Liver (tissue), 3 donors: ENCODE data around the gene MUC2.

Experiments used
- EGR1 ChIP-seq, 2 donors: IDR thresholded peaks; 2 replicates each; pipeline ENCODE4 v1.6.1; 2016 to 2018; ENCODE audit warnings: antibody characterized with exemption in 2 of 2, low read depth in 2 of 2
- JUND ChIP-seq, 2 donors: IDR thresholded peaks; 2 replicates each; pipeline ENCODE4 v1.6.1; 2016; ENCODE audit warnings: antibody characterized with exemption in 2 of 2
- RAD21 ChIP-seq, 2 donors: IDR thresholded peaks; 2 replicates each; pipeline ENCODE4 v1.6.1; 2016; ENCODE audit warnings: antibody characterized with exemption in 2 of 2, mild to moderate bottlenecking in 2 of 2
- RXRA ChIP-seq, 2 donors: IDR thresholded peaks; 2 replicates each; pipeline ENCODE4 v1.6.1; 2017 to 2018; ENCODE audit warnings: antibody characterized with exemption in 2 of 2, mild to moderate bottlenecking in 1 of 2
- SP1 ChIP-seq: IDR thresholded peaks from 2 replicates; pipeline ENCODE4 v1.6.1; 2018; ENCODE audit warnings: antibody characterized with exemption, mild to moderate bottlenecking
- TAF1 ChIP-seq: conservative IDR thresholded peaks from 2 replicates; pipeline ENCODE4 v1.6.1; 2016; ENCODE audit warnings: antibody characterized with exemption, mild to moderate bottlenecking
- YY1 ChIP-seq: IDR thresholded peaks from 2 replicates; pipeline ENCODE4 v1.6.1; 2016; ENCODE audit warnings: antibody characterized with exemption, mild to moderate bottlenecking
- TF ChIP-seq, protein P1 (sequence below): fragments of 150-350 bp; IDR thresholded peaks from 2 replicates; pipeline ENCODE4 v1.5.1; 2017; ENCODE audit warnings: improper control_type of control experiment, low read depth, low read length; ENCODE audit not compliant: missing input control
- TF ChIP-seq, protein P2 (sequence below): IDR thresholded peaks from 2 replicates; pipeline ENCODE4 v1.6.1; 2016; ENCODE audit warnings: antibody characterized with exemption, mild to moderate bottlenecking
- TF ChIP-seq, protein P3 (sequence below): IDR thresholded peaks from 2 replicates; pipeline ENCODE4 v1.6.1; 2016; ENCODE audit warnings: antibody characterized with exemption
- TF ChIP-seq, protein P4 (sequence below): IDR thresholded peaks from 2 replicates; pipeline ENCODE4 v1.6.1; 2016; ENCODE audit warnings: antibody characterized with exemption
- donor health status: healthy.
- donor health status: healthy.

DNA sequence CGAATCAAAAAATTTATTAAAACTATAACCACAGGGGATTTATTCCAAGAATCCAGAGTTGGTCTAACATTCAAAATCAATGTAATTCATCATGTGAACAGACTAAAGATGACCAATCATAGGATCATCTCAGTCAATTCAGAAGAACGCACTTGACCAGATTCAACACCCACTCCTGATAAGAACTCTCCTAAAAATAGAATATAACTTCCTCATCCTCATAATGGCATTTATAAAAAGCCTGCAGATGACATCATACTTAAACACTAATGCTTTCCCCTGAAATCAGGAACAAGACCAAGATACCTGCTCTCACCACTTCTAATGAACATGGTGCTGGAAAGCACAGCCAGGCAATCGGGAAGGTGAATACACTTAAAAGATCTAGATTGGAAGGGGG, 10.5 kb upstream of the MUC2 start:
- TF ChIP-seq, protein P1, sequence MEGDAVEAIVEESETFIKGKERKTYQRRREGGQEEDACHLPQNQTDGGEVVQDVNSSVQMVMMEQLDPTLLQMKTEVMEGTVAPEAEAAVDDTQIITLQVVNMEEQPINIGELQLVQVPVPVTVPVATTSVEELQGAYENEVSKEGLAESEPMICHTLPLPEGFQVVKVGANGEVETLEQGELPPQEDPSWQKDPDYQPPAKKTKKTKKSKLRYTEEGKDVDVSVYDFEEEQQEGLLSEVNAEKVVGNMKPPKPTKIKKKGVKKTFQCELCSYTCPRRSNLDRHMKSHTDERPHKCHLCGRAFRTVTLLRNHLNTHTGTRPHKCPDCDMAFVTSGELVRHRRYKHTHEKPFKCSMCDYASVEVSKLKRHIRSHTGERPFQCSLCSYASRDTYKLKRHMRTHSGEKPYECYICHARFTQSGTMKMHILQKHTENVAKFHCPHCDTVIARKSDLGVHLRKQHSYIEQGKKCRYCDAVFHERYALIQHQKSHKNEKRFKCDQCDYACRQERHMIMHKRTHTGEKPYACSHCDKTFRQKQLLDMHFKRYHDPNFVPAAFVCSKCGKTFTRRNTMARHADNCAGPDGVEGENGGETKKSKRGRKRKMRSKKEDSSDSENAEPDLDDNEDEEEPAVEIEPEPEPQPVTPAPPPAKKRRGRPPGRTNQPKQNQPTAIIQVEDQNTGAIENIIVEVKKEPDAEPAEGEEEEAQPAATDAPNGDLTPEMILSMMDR = no peak
- TF ChIP-seq, protein P2, sequence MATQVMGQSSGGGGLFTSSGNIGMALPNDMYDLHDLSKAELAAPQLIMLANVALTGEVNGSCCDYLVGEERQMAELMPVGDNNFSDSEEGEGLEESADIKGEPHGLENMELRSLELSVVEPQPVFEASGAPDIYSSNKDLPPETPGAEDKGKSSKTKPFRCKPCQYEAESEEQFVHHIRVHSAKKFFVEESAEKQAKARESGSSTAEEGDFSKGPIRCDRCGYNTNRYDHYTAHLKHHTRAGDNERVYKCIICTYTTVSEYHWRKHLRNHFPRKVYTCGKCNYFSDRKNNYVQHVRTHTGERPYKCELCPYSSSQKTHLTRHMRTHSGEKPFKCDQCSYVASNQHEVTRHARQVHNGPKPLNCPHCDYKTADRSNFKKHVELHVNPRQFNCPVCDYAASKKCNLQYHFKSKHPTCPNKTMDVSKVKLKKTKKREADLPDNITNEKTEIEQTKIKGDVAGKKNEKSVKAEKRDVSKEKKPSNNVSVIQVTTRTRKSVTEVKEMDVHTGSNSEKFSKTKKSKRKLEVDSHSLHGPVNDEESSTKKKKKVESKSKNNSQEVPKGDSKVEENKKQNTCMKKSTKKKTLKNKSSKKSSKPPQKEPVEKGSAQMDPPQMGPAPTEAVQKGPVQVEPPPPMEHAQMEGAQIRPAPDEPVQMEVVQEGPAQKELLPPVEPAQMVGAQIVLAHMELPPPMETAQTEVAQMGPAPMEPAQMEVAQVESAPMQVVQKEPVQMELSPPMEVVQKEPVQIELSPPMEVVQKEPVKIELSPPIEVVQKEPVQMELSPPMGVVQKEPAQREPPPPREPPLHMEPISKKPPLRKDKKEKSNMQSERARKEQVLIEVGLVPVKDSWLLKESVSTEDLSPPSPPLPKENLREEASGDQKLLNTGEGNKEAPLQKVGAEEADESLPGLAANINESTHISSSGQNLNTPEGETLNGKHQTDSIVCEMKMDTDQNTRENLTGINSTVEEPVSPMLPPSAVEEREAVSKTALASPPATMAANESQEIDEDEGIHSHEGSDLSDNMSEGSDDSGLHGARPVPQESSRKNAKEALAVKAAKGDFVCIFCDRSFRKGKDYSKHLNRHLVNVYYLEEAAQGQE = no peak
- TF ChIP-seq TAF1 (no peak), YY1 (no peak), RAD21 (IDR thresholded peaks at IDR 0.05) (no peak), RXRA (IDR thresholded peaks at IDR 0.05) (no peak), JUND (IDR thresholded peaks at IDR 0.05) (no peak), SP1 (no peak), EGR1 (IDR thresholded peaks at IDR 0.05; ENCODE audit: low read depth in 2 of 2) (no peak)
- TF ChIP-seq, protein P3, sequence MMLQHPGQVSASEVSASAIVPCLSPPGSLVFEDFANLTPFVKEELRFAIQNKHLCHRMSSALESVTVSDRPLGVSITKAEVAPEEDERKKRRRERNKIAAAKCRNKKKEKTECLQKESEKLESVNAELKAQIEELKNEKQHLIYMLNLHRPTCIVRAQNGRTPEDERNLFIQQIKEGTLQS = no peak
- TF ChIP-seq, protein P4, sequence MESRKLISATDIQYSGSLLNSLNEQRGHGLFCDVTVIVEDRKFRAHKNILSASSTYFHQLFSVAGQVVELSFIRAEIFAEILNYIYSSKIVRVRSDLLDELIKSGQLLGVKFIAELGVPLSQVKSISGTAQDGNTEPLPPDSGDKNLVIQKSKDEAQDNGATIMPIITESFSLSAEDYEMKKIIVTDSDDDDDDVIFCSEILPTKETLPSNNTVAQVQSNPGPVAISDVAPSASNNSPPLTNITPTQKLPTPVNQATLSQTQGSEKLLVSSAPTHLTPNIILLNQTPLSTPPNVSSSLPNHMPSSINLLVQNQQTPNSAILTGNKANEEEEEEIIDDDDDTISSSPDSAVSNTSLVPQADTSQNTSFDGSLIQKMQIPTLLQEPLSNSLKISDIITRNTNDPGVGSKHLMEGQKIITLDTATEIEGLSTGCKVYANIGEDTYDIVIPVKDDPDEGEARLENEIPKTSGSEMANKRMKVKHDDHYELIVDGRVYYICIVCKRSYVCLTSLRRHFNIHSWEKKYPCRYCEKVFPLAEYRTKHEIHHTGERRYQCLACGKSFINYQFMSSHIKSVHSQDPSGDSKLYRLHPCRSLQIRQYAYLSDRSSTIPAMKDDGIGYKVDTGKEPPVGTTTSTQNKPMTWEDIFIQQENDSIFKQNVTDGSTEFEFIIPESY = no peak
